RWPE1 (cell line): ENCODE measurements around the gene SOD2.
"Not testable (repeated sequence)": the region's sequence is repeated elsewhere in the genome, so short reads cannot be mapped to it uniquely, and the experiment has no call there.

Source experiments
- CTCF ChIA-PET: fragments of 350-600 bp; sonication (Branson Sonifier 250); formaldehyde crosslinking; extraction: SDS; loops from one replicate; lab custom pipeline; 2021; lab: Yijun Ruan, JAX
- POLR2A ChIA-PET: fragments of 400-600 bp; formaldehyde crosslinking; extraction: SDS; loops from one replicate; lab custom pipeline; 2020; ENCODE audit warnings: antibody characterized with exemption; ENCODE audit not compliant: low non-redundant PET; lab: Yijun Ruan, JAX
- DNase-seq: peaks from one replicate; pipeline ENCODE4 v3.0.0; 2012; ENCODE audit warnings: low spot score
- H3K27ac ChIP-seq: fragments of 450-650 bp; 2 replicates; pipeline ENCODE4 v1.5.1; 2017
- CTCF ChIP-seq: fragments of 450-650 bp; conservative IDR thresholded peaks from 2 replicates; pipeline ENCODE4 v1.5.1; 2017; ENCODE audit warnings: low read depth, mild to moderate bottlenecking

The SOD2 gene

GRCh38 chr6:159729598-159730331, 36.7 kb upstream of the SOD2 start:
- CTCF ChIA-PET = interaction anchor here (0.5 to 0.7 kb wide), 2 partner anchors 9 to 30 kb away, joined by 3 to 6 read pairs; no protein-coding TSS in a partner anchor

GRCh38 chr6:159728531-159728964, 35.5 kb upstream of the SOD2 start:
- ChIA-PET POLR2A (no interaction called here), CTCF (interaction anchor here (0.7 kb wide), 1 partner anchor 267 kb away, joined by 3 read pairs; no protein-coding TSS in a partner anchor)
- no peak overlapping the region for H3K27ac ChIP-seq
- TF ChIP-seq CTCF = no peak
- no peak for DNase-seq

More at GRCh38 chr6:159729598-159730331, 36.7 kb upstream of the SOD2 start:
- POLR2A ChIA-PET = no interaction called here
- no peak for TF ChIP-seq CTCF
- H3K27ac ChIP-seq = no peak overlapping the region
- DNase-seq = no peak

- H3K27ac ChIP-seq = peak overlapping the region; percentile 98
- POLR2A ChIA-PET = interaction anchor here (1.6 kb wide), 1 partner anchor 8 kb away, joined by 5 read pairs; no protein-coding TSS in a partner anchor
- DNase-seq = no peak
- CTCF ChIA-PET = interaction anchor here (0.7 kb wide), 1 partner anchor 268 kb away, joined by 3 read pairs; no protein-coding TSS in a partner anchor
- TF ChIP-seq CTCF = no peak
These were observed 34.8 kb upstream of the SOD2 start for GRCh38 chr6:159727717-159728445.

- ChIA-PET POLR2A (interaction anchor here (0.6 to 1.6 kb wide), 5 partner anchors 8 to 226 kb away, joined by 3 to 8 read pairs (median 5); partner anchors contain the start of genes MRPL18, SOD2 and TCP1), CTCF (interaction anchor here (0.9 to 1.1 kb wide), 2 partner anchors 34 to 36 kb away, joined by 4 read pairs; partner anchors contain the start of gene SOD2)
- H3K27ac ChIP-seq = peak within 1 kb of the TSS; percentile 98
- TF ChIP-seq CTCF = no peak
- peak; percentile 92 for DNase-seq
These were observed 34.1 kb upstream of the SOD2 start, which contains the start of gene WTAP for GRCh38 chr6:159726918-159727716. Gene WTAP, plus strand, starts transcription at chr6:159727506. Its CDS starts 8,760 bp downstream, at chr6:159736266.

- DNase-seq = no peak
- ChIA-PET POLR2A (interaction anchor here (0.7 to 1.6 kb wide), 4 partner anchors 9 to 63 kb away, joined by 3 to 8 read pairs (median 6); partner anchors contain the start of genes MRPL18, SOD2 and TCP1), CTCF (interaction anchor here (0.6 to 1.1 kb wide), 3 partner anchors 33 to 567 kb away, joined by 4 read pairs; partner anchors contain the start of gene SOD2)
- peak overlapping the region; percentile 98 for H3K27ac ChIP-seq
- TF ChIP-seq CTCF = no peak
These were observed 33.3 kb upstream of the SOD2 start for GRCh38 chr6:159726255-159726917.

- CTCF ChIA-PET, DNase-seq, H3K27ac ChIP-seq, POLR2A ChIA-PET: not testable (repeated sequence)
These were observed 32.2 kb upstream of the SOD2 start for GRCh38 chr6:159725208-159725607.
